MM.1S (cell line): Measurements from ENCODE around the gene INTS11.

Experiments used
- DNase-seq: peaks from one replicate; pipeline ENCODE4 v3.0.0-alpha.2; 2015
- H2AFZ ChIP-seq: fragments of 300-600 bp; sonication (generic); 2 replicates; pipeline ENCODE4 v1.6.0; 2016; ENCODE audit warnings: antibody characterized with exemption, low read length
- H3F3A ChIP-seq: fragments of 300-600 bp; sonication (generic); 2 replicates; pipeline ENCODE4 v1.6.1; 2016; ENCODE audit warnings: mild to moderate bottlenecking, antibody characterized with exemption, low read length, moderate library complexity, mixed read lengths; ENCODE audit not compliant: insufficient read depth
- H3K27ac ChIP-seq: fragments of 300-600 bp; sonication (generic); 2 replicates; pipeline ENCODE4 v1.5.1; 2016; ENCODE audit warnings: mild to moderate bottlenecking, low read length
- H3K27me3 ChIP-seq: fragments of 300-600 bp; sonication (generic); replicated peaks from 2 replicates; pipeline ENCODE4 v1.6.0; 2016; ENCODE audit warnings: low read length; ENCODE audit not compliant: insufficient read depth
- H3K36me3 ChIP-seq: fragments of 300-600 bp; sonication (generic); replicated peaks from 2 replicates; pipeline ENCODE4 v1.6.1; 2016; ENCODE audit warnings: mild to moderate bottlenecking, low read length, mixed read lengths; ENCODE audit not compliant: insufficient read depth
- H3K4me1 ChIP-seq: fragments of 300-600 bp; sonication (generic); 2 replicates; pipeline ENCODE4 v1.6.1; 2016; ENCODE audit warnings: low read length, mixed read lengths
- H3K4me2 ChIP-seq: fragments of 300-600 bp; sonication (generic); 2 replicates; pipeline ENCODE4 v1.6.0; 2016; ENCODE audit warnings: low read depth, low read length
- H3K4me3 ChIP-seq: fragments of 300-600 bp; sonication (generic); 2 replicates; pipeline ENCODE4 v1.5.1; 2016; ENCODE audit warnings: low read length, mixed read lengths
- H3K79me2 ChIP-seq: fragments of 300-600 bp; sonication (generic); 2 replicates; pipeline ENCODE4 v1.6.1; 2016; ENCODE audit warnings: mixed run types, low read length, mixed read lengths
- H3K9ac ChIP-seq: fragments of 300-600 bp; sonication (generic); 2 replicates; pipeline ENCODE4 v1.6.1; 2016; ENCODE audit warnings: low read length, mixed read lengths
- H3K9me2 ChIP-seq: fragments of 300-600 bp; sonication (generic); replicated peaks from 2 replicates; pipeline ENCODE4 v1.6.1; 2016; ENCODE audit warnings: mild to moderate bottlenecking, low read length, mixed read lengths; ENCODE audit not compliant: insufficient read depth
- H3K9me3 ChIP-seq: fragments of 300-600 bp; sonication (generic); replicated peaks from 2 replicates; pipeline ENCODE4 v1.6.1; 2016; ENCODE audit warnings: mild to moderate bottlenecking, low read length, mixed read lengths; ENCODE audit not compliant: insufficient read depth
- H4K20me1 ChIP-seq: fragments of 300-600 bp; sonication (generic); 2 replicates; pipeline ENCODE4 v1.6.1; 2016; ENCODE audit warnings: mild to moderate bottlenecking, low read length, moderate library complexity, mixed read lengths; ENCODE audit not compliant: insufficient read depth
- EZH2 ChIP-seq: fragments of 300-600 bp; sonication (generic); optimal IDR thresholded peaks from 2 replicates; pipeline ENCODE3; 2017; ENCODE audit warnings: low read depth, mild to moderate bottlenecking, antibody characterized with exemption, low read length, mixed read lengths
- EZH2phosphoT487 ChIP-seq: fragments of 300-600 bp; sonication (generic); IDR thresholded peaks from 2 replicates; pipeline ENCODE4 v1.6.1; 2018; ENCODE audit warnings: antibody characterized with exemption, low read length
- TF ChIP-seq, protein P1 (sequence below): fragments of 300-600 bp; sonication (generic); IDR thresholded peaks from 2 replicates; pipeline ENCODE4 v1.5.1; 2016; ENCODE audit warnings: antibody characterized with exemption, low read length, mixed read lengths

Gene INTS11

DNA sequence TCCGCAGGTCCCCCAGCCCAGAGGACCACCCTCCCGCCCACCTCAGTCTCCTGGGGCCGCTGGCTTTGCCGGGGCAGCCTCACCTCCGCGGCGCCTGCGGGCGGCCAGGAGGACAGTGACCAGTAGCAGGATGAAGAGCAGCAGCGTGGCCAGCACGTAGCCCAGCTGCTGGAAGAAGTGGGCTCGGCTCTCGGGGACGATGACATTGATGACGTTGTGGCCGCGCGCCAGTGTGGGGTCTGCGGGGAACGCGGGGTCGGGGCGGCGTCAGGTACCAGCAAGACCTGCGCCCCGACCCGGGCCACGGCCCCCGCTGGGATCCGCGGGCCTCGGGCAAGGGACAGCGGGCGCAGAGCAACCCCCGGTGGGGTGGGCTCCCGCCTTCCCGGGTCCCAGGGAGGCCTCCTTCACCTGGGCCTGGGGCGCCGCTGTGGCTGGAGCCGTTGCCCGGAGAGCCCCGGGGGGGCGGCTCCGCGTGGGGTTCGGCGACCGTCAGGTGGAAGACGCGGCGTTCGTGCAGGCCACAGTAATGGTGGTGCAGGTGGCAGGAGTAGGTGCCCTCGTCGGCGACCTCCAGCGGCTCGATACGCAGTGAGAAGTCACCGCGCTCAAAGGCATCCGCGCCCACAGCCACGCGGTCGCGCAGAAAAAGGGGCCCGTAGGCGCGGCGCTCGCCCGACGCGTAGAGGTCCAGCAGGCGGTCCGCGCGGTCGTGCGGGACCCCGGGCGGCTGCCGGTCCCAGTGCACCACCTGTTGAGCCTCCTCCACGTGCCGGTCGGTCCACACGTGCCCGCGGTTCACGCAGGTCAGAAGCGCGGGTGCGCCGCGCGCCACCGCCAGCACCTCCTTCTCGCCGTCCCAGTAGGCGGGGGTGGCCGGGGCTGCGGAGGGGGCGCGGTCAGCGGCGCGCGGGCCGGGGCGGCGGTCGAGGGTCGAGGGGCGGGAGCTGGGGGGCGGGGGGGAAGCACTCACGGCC is 30.1 kb upstream of the INTS11 start:
- no peaks in the 10 kb centered on the region for H3K4me1 ChIP-seq
- H3K9me2 ChIP-seq = no peaks in the 10 kb centered on the region
- no peaks in the 10 kb centered on the region for H3F3A ChIP-seq
- no peak for DNase-seq
- no peaks in the 10 kb centered on the region for H3K9me3 ChIP-seq
- no peak overlapping the region for H3K27ac ChIP-seq
- no peak overlapping the region for H3K4me3 ChIP-seq
- no peak overlapping the region for H3K9ac ChIP-seq
- H4K20me1 ChIP-seq = no peaks in the 10 kb centered on the region
- H3K36me3 ChIP-seq = no peaks in the 10 kb centered on the region
- no peak overlapping the region for H2AFZ ChIP-seq
- no peaks in the 10 kb centered on the region for H3K79me2 ChIP-seq
- TF ChIP-seq, protein P1, sequence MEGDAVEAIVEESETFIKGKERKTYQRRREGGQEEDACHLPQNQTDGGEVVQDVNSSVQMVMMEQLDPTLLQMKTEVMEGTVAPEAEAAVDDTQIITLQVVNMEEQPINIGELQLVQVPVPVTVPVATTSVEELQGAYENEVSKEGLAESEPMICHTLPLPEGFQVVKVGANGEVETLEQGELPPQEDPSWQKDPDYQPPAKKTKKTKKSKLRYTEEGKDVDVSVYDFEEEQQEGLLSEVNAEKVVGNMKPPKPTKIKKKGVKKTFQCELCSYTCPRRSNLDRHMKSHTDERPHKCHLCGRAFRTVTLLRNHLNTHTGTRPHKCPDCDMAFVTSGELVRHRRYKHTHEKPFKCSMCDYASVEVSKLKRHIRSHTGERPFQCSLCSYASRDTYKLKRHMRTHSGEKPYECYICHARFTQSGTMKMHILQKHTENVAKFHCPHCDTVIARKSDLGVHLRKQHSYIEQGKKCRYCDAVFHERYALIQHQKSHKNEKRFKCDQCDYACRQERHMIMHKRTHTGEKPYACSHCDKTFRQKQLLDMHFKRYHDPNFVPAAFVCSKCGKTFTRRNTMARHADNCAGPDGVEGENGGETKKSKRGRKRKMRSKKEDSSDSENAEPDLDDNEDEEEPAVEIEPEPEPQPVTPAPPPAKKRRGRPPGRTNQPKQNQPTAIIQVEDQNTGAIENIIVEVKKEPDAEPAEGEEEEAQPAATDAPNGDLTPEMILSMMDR = no peak
- H3K4me2 ChIP-seq = no peak overlapping the region
- peaks cover 49% of the 10 kb centered on the region for H3K27me3 ChIP-seq

DNA sequence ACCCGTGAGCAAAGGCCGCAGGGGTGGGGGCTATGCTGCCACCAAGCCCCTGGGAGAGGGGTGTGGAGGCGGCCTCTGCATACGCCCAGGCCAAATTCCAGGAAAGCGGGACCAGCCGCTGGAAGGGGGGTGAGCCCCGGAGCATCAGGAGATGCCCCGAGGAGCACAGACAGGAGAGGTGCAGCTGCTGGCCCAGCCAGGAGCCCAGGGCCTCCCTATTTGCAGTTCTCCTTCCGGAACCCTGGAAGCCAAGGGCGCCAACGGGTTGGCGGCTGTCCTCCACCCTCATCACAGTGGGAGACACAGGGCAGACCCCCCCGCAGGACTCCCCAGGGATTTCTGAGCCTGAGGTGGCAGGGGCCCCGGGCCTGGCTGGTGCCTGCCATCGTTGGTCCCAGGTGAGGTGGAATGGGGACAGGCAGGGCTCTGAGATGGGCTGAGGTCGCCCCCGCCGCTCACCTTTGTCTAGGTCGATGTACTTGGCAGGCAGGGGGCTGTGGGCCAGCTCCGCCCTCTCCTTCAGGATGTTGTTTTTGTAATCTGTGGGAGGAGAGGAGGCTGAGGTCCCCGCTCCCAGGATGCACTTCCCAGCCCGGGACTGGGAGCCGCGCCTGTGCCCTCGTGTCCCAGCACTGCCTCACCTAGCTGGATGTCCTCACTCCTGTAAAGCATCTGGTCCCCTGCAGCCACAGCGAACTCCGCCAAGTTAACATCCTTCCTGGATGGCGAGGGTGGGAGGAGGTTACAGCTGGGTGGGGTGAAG is 29.1 kb upstream of the INTS11 start:
- H3K4me3 ChIP-seq = no peak overlapping the region
- TF ChIP-seq EZH2 (no peak), EZH2phosphoT487 (no peak)
- TF ChIP-seq, protein P1 = no peak
- H3K4me1 ChIP-seq = no peaks in the 10 kb centered on the region
- H3K9ac ChIP-seq = no peak overlapping the region
- H3K9me2 ChIP-seq = no peaks in the 10 kb centered on the region
- H4K20me1 ChIP-seq = no peaks in the 10 kb centered on the region
- H3F3A ChIP-seq = no peaks in the 10 kb centered on the region
- H3K27me3 ChIP-seq = peaks cover 39% of the 10 kb centered on the region
- no peak overlapping the region for H2AFZ ChIP-seq
- H3K27ac ChIP-seq = no peak overlapping the region
- no peaks in the 10 kb centered on the region for H3K9me3 ChIP-seq
- no peak overlapping the region for H3K4me2 ChIP-seq
- no peaks in the 10 kb centered on the region; the same call in 1 of the 2 replicates for H3K79me2 ChIP-seq
- no peak for DNase-seq
- no peaks in the 10 kb centered on the region for H3K36me3 ChIP-seq

DNA sequence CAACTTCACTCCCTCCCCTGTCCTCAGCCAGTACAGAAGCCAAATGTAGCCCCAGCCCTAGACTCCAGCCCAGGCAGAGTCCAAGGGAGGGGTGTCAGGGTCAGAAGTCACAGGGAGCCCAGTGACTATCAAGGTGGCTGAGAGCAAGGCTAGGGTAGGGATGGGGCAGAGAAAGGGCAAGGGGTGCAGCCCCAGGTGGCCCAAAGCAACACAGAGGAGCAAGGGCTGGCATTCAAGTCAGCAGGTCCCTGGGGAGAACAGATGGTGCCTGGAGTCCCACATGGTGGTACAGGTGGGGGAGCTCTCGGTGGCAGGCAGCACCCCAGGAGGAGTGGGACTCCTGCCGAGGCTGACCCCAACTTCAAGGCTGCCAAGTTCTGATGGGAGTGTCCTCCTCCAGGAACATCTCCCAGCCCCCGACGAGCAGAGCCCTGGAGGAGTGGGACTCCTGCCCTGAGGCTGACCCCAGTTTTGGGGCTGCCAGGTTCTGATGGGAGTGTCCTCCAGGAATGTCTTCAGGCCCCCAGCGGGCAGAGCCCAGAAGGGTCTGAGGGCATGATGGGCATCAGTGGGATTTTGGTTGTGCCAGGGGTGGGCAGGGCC is 28.4 kb upstream of the INTS11 start:
- H3K4me1 ChIP-seq = no peaks in the 10 kb centered on the region
- H2AFZ ChIP-seq = no peak overlapping the region
- H4K20me1 ChIP-seq = no peaks in the 10 kb centered on the region
- H3K27ac ChIP-seq = no peak overlapping the region
- H3K9me3 ChIP-seq = no peaks in the 10 kb centered on the region
- no peaks in the 10 kb centered on the region for H3K9me2 ChIP-seq
- H3K79me2 ChIP-seq = peaks cover 7% of the 10 kb centered on the region
- no peak for TF ChIP-seq EZH2
- H3K4me2 ChIP-seq = no peak overlapping the region
- peaks cover 32% of the 10 kb centered on the region for H3K27me3 ChIP-seq
- no peak for DNase-seq
- H3K36me3 ChIP-seq = no peaks in the 10 kb centered on the region
- H3K9ac ChIP-seq = no peak overlapping the region
- no peaks in the 10 kb centered on the region for H3F3A ChIP-seq
- no peak overlapping the region for H3K4me3 ChIP-seq
